Endothelial cell of umbilical vein (primary cell): ENCODE data around the gene SIX4. TPM values are rescaled to one million over a fixed set of nuclear protein-coding genes. Genes with fewer than 3 reads are reported as not detected.

Experiments
- BruUV-seq: library from RNA; stranded (reverse); fragments of 400-500 nt; replicated peaks from 2 replicates; lab custom pipeline; 2021; lab: Mats Ljungman, UMichigan
- CTCF ChIA-PET: fragments of 300-600, 350-600 bp; sonication (Branson Sonifier 250); formaldehyde crosslinking; loops from one replicate; lab custom pipeline; 2021; ENCODE audit warnings: antibody characterized with exemption, inconsistent platforms; lab: Charles Lee
- POLR2A ChIA-PET: fragments of 300-600, 350-600 bp; sonication (Branson Sonifier 250); formaldehyde crosslinking; loops from one replicate; lab custom pipeline; 2021; ENCODE audit warnings: antibody characterized with exemption, inconsistent platforms; lab: Charles Lee
- DNase-seq: peaks from one replicate; pipeline ENCODE4 v3.0.0-alpha.2; 2011; ENCODE audit warnings: low read depth, low spot score
- FAIRE-seq: peaks from 2 replicates; lab custom pipeline; 2011; peaks lifted over from hg19 to GRCh38; lab: Jason Lieb, UNC
- H2AFZ ChIP-seq: 2 replicates; pipeline ENCODE4 v1.6.0; 2012; ENCODE audit warnings: low read depth, low read length, control low read depth, inconsistent platforms
- H3K27ac ChIP-seq: 2 replicates; pipeline ENCODE4 v1.5.1; 2011; ENCODE audit warnings: low read depth, mild to moderate bottlenecking, control low read depth, low read length, moderate library complexity; ENCODE audit not compliant: insufficient read depth
- H3K27me3 ChIP-seq, 2 experiments: 2 replicates each; pipeline versions ENCODE4 v1.6.0 to v1.6.1; 2011; ENCODE audit warnings: low read length in 2 of 2, mixed read lengths in 1 of 2; ENCODE audit not compliant: control insufficient read depth in 2 of 2, insufficient read depth in 2 of 2
- H3K36me3 ChIP-seq, 2 experiments: 2 replicates in 1 of 2; 3 replicates in 1 of 2; pipeline ENCODE4 v1.5.1; 2011; ENCODE audit warnings: low read length in 2 of 2, mild to moderate bottlenecking in 1 of 2, moderate library complexity in 1 of 2; ENCODE audit not compliant: control insufficient read depth in 2 of 2, insufficient read depth in 2 of 2; ENCODE audit errors: extremely low read depth in 1 of 2
- H3K4me1 ChIP-seq: 3 replicates; pipeline ENCODE4 v1.5.1; 2011; ENCODE audit warnings: mild to moderate bottlenecking, low read length; ENCODE audit not compliant: control insufficient read depth, insufficient read depth; ENCODE audit errors: extremely low read depth
- H3K4me2 ChIP-seq: 2 replicates; pipeline ENCODE4 v1.6.1; 2011; ENCODE audit warnings: low read length, control low read depth, mixed read lengths; ENCODE audit not compliant: insufficient read depth
- H3K4me3 ChIP-seq, 3 experiments: fragments of 200-600 bp in 1 of 3; sonication (generic), shearing (Covaris generic) in 1 of 3; replicated peaks in 1 of 3; 2 replicates each; pipeline ENCODE4 v1.5.1; 2011 to 2016; ENCODE audit warnings: control low read depth in 3 of 3, low read length in 3 of 3, mild to moderate bottlenecking in 2 of 3, inconsistent platforms in 1 of 3, low read depth in 1 of 3, moderate library complexity in 1 of 3; ENCODE audit not compliant: insufficient read depth in 1 of 3
- H3K79me2 ChIP-seq: 2 replicates; pipeline ENCODE4 v1.6.0; 2012; ENCODE audit warnings: low read length, inconsistent platforms; ENCODE audit not compliant: control insufficient read depth, insufficient read depth
- H3K9ac ChIP-seq: replicated peaks from 2 replicates; pipeline ENCODE3; 2011; ENCODE audit warnings: low read length, control low read depth; ENCODE audit not compliant: insufficient read depth; ENCODE audit errors: extremely low read depth
- H3K9me1 ChIP-seq: replicated peaks from 3 replicates; pipeline ENCODE4 v1.6.0; 2011; ENCODE audit warnings: mild to moderate bottlenecking, low read length; ENCODE audit not compliant: control insufficient read depth, insufficient read depth; ENCODE audit errors: extremely low read depth
- H3K9me3 ChIP-seq: replicated peaks from 2 replicates; pipeline ENCODE4 v1.5.1; 2012; ENCODE audit warnings: low read length, inconsistent platforms; ENCODE audit not compliant: control insufficient read depth, insufficient read depth
- H4K20me1 ChIP-seq: replicated peaks from 2 replicates; pipeline ENCODE3; 2011; ENCODE audit warnings: mild to moderate bottlenecking, low read length; ENCODE audit not compliant: control insufficient read depth, insufficient read depth; ENCODE audit errors: extremely low read depth
- EZH2 ChIP-seq: IDR thresholded peaks from 2 replicates; pipeline ENCODE4 v1.6.1; 2012; ENCODE audit warnings: borderline replicate concordance, low read depth, mild to moderate bottlenecking, moderate library complexity, low read length, inconsistent platforms; ENCODE audit not compliant: severe bottlenecking
- FOS ChIP-seq: IDR thresholded peaks from 2 replicates; pipeline ENCODE4 v1.6.1; 2011; ENCODE audit warnings: mild to moderate bottlenecking, low read length, moderate library complexity, borderline replicate concordance; ENCODE audit not compliant: insufficient read depth
- GATA2 ChIP-seq: IDR thresholded peaks from 2 replicates; pipeline ENCODE4 v1.7.0; 2011; ENCODE audit warnings: low read depth, mild to moderate bottlenecking, moderate library complexity, mixed read lengths, low read length; ENCODE audit not compliant: insufficient read length, insufficient read depth
- JUN ChIP-seq: IDR thresholded peaks from 2 replicates; pipeline ENCODE4 v1.6.1; 2011; ENCODE audit warnings: borderline replicate concordance, low read depth; ENCODE audit not compliant: insufficient read length, insufficient read depth
- MYC ChIP-seq: IDR thresholded peaks from one replicate; pipeline ENCODE4 v1.6.1; 2011; ENCODE audit warnings: mild to moderate bottlenecking, low read depth, low read length
- POLR2A ChIP-seq: IDR thresholded peaks from 2 replicates; pipeline ENCODE4 v1.6.1; 2012; ENCODE audit warnings: low read depth, mild to moderate bottlenecking, control low read depth, low read length
- POLR2AphosphoS5 ChIP-seq: IDR thresholded peaks from 2 replicates; pipeline ENCODE4 v1.6.1; 2012; ENCODE audit warnings: low read depth, mild to moderate bottlenecking, control low read depth, low read length, moderate library complexity; ENCODE audit not compliant: insufficient read depth
- dilution Hi-C: fragments of 300-500 bp; cut with MboI; formaldehyde crosslinking; loops from one replicate; pipeline ENCODE4 v1.15.0; 2019; ENCODE audit warnings: low sequenced_read_pairs; ENCODE audit not compliant: extremely low pct_ligation_motif_present
- intact Hi-C: fragments of 100-400 bp; cut with micrococcal nuclease; formaldehyde crosslinking; loops from one replicate; pipeline ENCODE4 v1.10.0; 2022
- polyA plus RNA-seq, 4 experiments: library from polyadenylated mRNA; depleted of rRNA in 3 of 4; stranded (reverse) in 3 of 4; unstranded in 1 of 4; fragments of >200 nt; gene quantifications; 2 replicates each; pipeline versions ENCODE4 v1.2.1 to v1.2.3, GENCODE V29; 2011 to 2012; ENCODE audit warnings: missing spikeins in 1 of 4
- total RNA-seq: library from RNA; stranded (reverse); gene quantifications from 2 replicates; pipeline ENCODE4 v1.2.3, GENCODE V29; 2021
- TF ChIP-seq, protein P1 (sequence below): IDR thresholded peaks from 2 replicates; pipeline ENCODE4 v1.6.1; 2011; ENCODE audit not compliant: insufficient read depth, insufficient read length
- TF ChIP-seq, protein P2 (sequence below), 2 donors: IDR thresholded peaks; 1 replicate in 1 of 2; 2 replicates in 1 of 2; pipeline ENCODE4 v1.5.1; 2011; ENCODE audit warnings: low read length in 2 of 2, mild to moderate bottlenecking in 2 of 2, moderate library complexity in 2 of 2, control low read depth in 1 of 2, inconsistent platforms in 1 of 2, low read depth in 1 of 2; ENCODE audit not compliant: insufficient read depth in 1 of 2; ENCODE audit errors: extremely low read depth in 1 of 2

Gene SIX4
- total and polyA plus RNA-seq, 2 donors (not counting 3 experiments of a cell fraction or from before 2014, with no cell fraction given): 1.8 to 4.7 TPM

DNA sequence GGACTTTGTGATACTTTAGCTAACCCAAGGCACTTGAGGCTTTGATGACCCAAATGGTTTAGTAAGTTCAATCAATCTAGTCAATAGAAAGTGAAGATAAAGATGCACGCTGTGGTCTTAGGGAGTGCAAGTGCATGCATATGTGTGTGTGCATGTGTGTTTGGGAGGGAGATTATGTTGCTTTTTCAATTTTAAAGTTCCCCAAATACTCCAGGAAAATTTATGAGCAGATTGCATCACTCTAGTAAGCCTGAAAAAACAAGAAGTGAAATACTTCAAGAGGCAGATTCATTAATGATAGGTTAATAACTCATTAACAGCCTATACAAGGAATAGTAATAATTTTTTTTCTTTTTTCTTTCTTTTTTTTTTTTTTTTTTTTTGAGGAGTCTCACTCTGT, 62.4 kb downstream of the SIX4 start:
- BruUV-seq: no TSS peak
- dilution Hi-C loops (no loop called here), intact Hi-C loops (no loop called here)
- Histone ChIP-seq H4K20me1 (no peaks in the 10 kb centered on the region), H3K36me3 (no peaks in the 10 kb centered on the region), H3K79me2 (no peaks in the 10 kb centered on the region), H3K4me1 (peaks cover 7% of the 10 kb centered on the region), H3K9me1 (no peaks in the 10 kb centered on the region), H3K9me3 (no peaks in the 10 kb centered on the region), H3K27me3 (peaks cover 0 to 2% of the 10 kb centered on the region in 2 experiments), H3K4me2 (no peak overlapping the region), H2AFZ (no peak overlapping the region), H3K9ac (no peak overlapping the region), H3K27ac (no peak overlapping the region), H3K4me3 (no peak overlapping the region)
- ChIA-PET CTCF (interaction anchor here (1.4 kb wide), 1 partner anchor 19 kb away, joined by 4 read pairs; no protein-coding TSS in a partner anchor), POLR2A (no interaction called here)
- no peak for TF ChIP-seq MYC
- TF ChIP-seq, protein P1, sequence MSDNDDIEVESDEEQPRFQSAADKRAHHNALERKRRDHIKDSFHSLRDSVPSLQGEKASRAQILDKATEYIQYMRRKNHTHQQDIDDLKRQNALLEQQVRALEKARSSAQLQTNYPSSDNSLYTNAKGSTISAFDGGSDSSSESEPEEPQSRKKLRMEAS: no peak
- TF ChIP-seq GATA2: no peak
- TF ChIP-seq FOS: no peak
- no peak for TF ChIP-seq POLR2A
- no peak for TF ChIP-seq POLR2AphosphoS5
- TF ChIP-seq, protein P2, sequence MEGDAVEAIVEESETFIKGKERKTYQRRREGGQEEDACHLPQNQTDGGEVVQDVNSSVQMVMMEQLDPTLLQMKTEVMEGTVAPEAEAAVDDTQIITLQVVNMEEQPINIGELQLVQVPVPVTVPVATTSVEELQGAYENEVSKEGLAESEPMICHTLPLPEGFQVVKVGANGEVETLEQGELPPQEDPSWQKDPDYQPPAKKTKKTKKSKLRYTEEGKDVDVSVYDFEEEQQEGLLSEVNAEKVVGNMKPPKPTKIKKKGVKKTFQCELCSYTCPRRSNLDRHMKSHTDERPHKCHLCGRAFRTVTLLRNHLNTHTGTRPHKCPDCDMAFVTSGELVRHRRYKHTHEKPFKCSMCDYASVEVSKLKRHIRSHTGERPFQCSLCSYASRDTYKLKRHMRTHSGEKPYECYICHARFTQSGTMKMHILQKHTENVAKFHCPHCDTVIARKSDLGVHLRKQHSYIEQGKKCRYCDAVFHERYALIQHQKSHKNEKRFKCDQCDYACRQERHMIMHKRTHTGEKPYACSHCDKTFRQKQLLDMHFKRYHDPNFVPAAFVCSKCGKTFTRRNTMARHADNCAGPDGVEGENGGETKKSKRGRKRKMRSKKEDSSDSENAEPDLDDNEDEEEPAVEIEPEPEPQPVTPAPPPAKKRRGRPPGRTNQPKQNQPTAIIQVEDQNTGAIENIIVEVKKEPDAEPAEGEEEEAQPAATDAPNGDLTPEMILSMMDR (IDR thresholded peaks at IDR 0.05; ENCODE audit: extremely low read depth in 1 of 2, insufficient read depth in 1 of 2, low read depth in 1 of 2, low read length in 2 of 2): no peak
- no peak for TF ChIP-seq JUN
- no peak for TF ChIP-seq EZH2
- FAIRE-seq: no peak
- DNase-seq: no peak

Other genes starting within 250 kb of the SIX4 start
- gene C14orf39, start 238.3 kb downstream of the SIX4 start, total RNA-seq: not detected in 2 replicates
- gene C14orf39, start 238.3 kb downstream of the SIX4 start, polyA plus RNA-seq: not detected in 2 replicates
- gene SIX6, start 215.2 kb downstream of the SIX4 start, total RNA-seq: not detected in 2 replicates
- not detected in 2 replicates for gene SIX6, start 215.2 kb downstream of the SIX4 start, polyA plus RNA-seq
- 0.40 and 0.55 TPM in 2 replicates for gene SIX1, start 74.9 kb downstream of the SIX4 start, total RNA-seq
- gene SIX1, start 74.9 kb downstream of the SIX4 start, polyA plus RNA-seq: 0.55 and 0.57 TPM in 2 replicates
- 55.7 and 58.0 TPM in 2 replicates for gene MNAT1, start 10.4 kb upstream of the SIX4 start, total RNA-seq
- gene MNAT1, start 10.4 kb upstream of the SIX4 start, polyA plus RNA-seq: 32.9 and 35.7 TPM in 2 replicates